Coronary artery (tissue), 2 donors: ENCODE measurements around the gene SLC16A9.
A peak's percentile ranks its signal among the peaks of the same experiment; 100 is the strongest.

Source experiments
- DNase-seq: peaks from one replicate; pipeline ENCODE4 v3.0.0-alpha.2; 2017; ENCODE audit warnings: low spot score
- H3K27ac ChIP-seq, 2 donors: fragments of 200-600 bp; sonication (generic); one replicate each; pipeline ENCODE4 v1.5.1; 2016 to 2019
- H3K4me3 ChIP-seq: fragments of 200-600 bp; sonication (generic); 2 replicates; pipeline ENCODE4 v1.5.1; 2016; ENCODE audit warnings: mild to moderate bottlenecking, moderate library complexity
- CTCF ChIP-seq: fragments of 200-600 bp; sonication (generic); IDR thresholded peaks from one replicate; pipeline ENCODE4 v1.5.1; 2019; ENCODE audit warnings: antibody characterized with exemption

SLC16A9 gene

GRCh38 chr10:59623133-59624121, 86.2 kb downstream of the SLC16A9 start:
- Histone ChIP-seq H3K27ac (peak overlapping the region in 1 of 2 donors; percentile 36), H3K4me3 (peak overlapping the region; percentile 19)
- no peak for TF ChIP-seq CTCF
- DNase-seq = no peak

GRCh38 chr10:59622320-59623132, 87.1 kb downstream of the SLC16A9 start:
- Histone ChIP-seq H3K27ac (no peak overlapping the region), H3K4me3 (no peak overlapping the region)
- no peak for DNase-seq
- peak; percentile 39 for TF ChIP-seq CTCF

GRCh38 chr10:59621771-59622170, 87.9 kb downstream of the SLC16A9 start:
- Histone ChIP-seq H3K4me3 (no peak overlapping the region), H3K27ac (no peak overlapping the region)
- no peak for TF ChIP-seq CTCF
- no peak for DNase-seq

- Histone ChIP-seq H3K4me3 (no peak overlapping the region), H3K27ac (no peak overlapping the region)
- TF ChIP-seq CTCF = no peak
- DNase-seq = no peak
Observed at GRCh38 chr10:59618666-59619065, 91.0 kb downstream of the SLC16A9 start.

GRCh38 chr10:59617996-59618395, 91.7 kb downstream of the SLC16A9 start:
- DNase-seq = no peak
- TF ChIP-seq CTCF = no peak
- Histone ChIP-seq H3K4me3 (no peak overlapping the region), H3K27ac (no peak overlapping the region)

GRCh38 chr10:59611048-59611447, 98.6 kb downstream of the SLC16A9 start:
- no peak for TF ChIP-seq CTCF
- no peak for DNase-seq
- Histone ChIP-seq H3K4me3 (no peak overlapping the region), H3K27ac (no peak overlapping the region)
